Lung (tissue), 12 donors: ENCODE data around the gene PTPRG. TPM values are rescaled to one million over a fixed set of nuclear protein-coding genes. Genes with fewer than 3 reads are reported as not detected.
A peak's percentile ranks its signal among the peaks of the same experiment; 100 is the strongest.

Source experiments
- ATAC-seq: fragments of 200-7000 bp; cut with Tn5 transposase; one replicate; pipeline ENCODE4 v1.9.1; 2020; ENCODE audit warnings: moderate number of reproducible peaks; ENCODE audit not compliant: insufficient read depth, low FRiP score
- DNase-seq, 3 donors: peaks; one replicate each; pipeline ENCODE4 v3.0.0-alpha.2; 2013 to 2017
- H3K27ac ChIP-seq, 2 donors: one replicate each; pipeline ENCODE4 v1.5.1; 2013; ENCODE audit warnings: mild to moderate bottlenecking in 2 of 2, moderate library complexity in 2 of 2, control low read depth in 1 of 2, inconsistent platforms in 1 of 2, low read depth in 1 of 2, low read length in 1 of 2
- H3K27me3 ChIP-seq, 3 donors: one replicate each; pipeline ENCODE4 v1.5.1; 2013; ENCODE audit warnings: low read length in 2 of 3; ENCODE audit not compliant: control insufficient read depth in 3 of 3, insufficient read depth in 3 of 3
- H3K36me3 ChIP-seq, 4 donors: one replicate each; pipeline ENCODE4 v1.5.1; 2013; ENCODE audit warnings: low read length in 4 of 4, mild to moderate bottlenecking in 1 of 4, moderate library complexity in 1 of 4; ENCODE audit not compliant: control insufficient read depth in 4 of 4, insufficient read depth in 4 of 4
- H3K4me1 ChIP-seq, 5 donors: one replicate each; pipeline ENCODE4 v1.5.1; 2013; ENCODE audit warnings: low read length in 5 of 5, mild to moderate bottlenecking in 2 of 5, moderate library complexity in 1 of 5; ENCODE audit not compliant: control insufficient read depth in 5 of 5, insufficient read depth in 5 of 5
- H3K4me3 ChIP-seq: one replicate; pipeline ENCODE4 v1.5.1; 2013; ENCODE audit warnings: mild to moderate bottlenecking, control low read depth, moderate library complexity
- H3K9ac ChIP-seq, 2 donors: one replicate each; pipeline ENCODE4 v1.5.1; 2013; ENCODE audit warnings: low read length in 2 of 2, control low read depth in 1 of 2; ENCODE audit not compliant: insufficient read depth in 1 of 2
- H3K9me3 ChIP-seq, 4 donors: one replicate each; pipeline ENCODE4 v1.5.1; 2013; ENCODE audit warnings: low read length in 3 of 4, mild to moderate bottlenecking in 1 of 4, moderate library complexity in 1 of 4; ENCODE audit not compliant: control insufficient read depth in 4 of 4, insufficient read depth in 3 of 4
- CTCF ChIP-seq: IDR thresholded peaks from 2 replicates; pipeline ENCODE4 v1.5.1; 2012; ENCODE audit warnings: mild to moderate bottlenecking; ENCODE audit errors: control extremely low read depth, extremely low read depth
- WGBS, 2 donors: extraction: QIAGEN DNeasy Blood & Tissue Kit; methylation state at CpG; one replicate each; pipeline ENCODE4 v1.1.7; 2013; 5-methylcytosine and 5-hydroxymethylcytosine counted together
- polyA plus RNA-seq, 2 donors: library from polyadenylated mRNA; stranded (reverse); fragments of 200-250 nt; gene quantifications; one replicate each; pipeline ENCODE4 v1.2.1, GENCODE V29; 2013
- total RNA-seq, 2 donors: library from RNA; depleted of rRNA in 1 of 2; stranded (reverse); fragments of >200 nt in 1 of 2; gene quantifications; one replicate each; pipeline ENCODE4 v1.2.1, GENCODE V29; 2014 to 2021
- donor health status: control.
- donor health status: control.
- donor health status: Bipolar disorder and iron deficiency.
- donor health status: healthy.
- donor health status: DM: yes; HTN: yes; CAD: no.

The PTPRG gene
- total and polyA plus RNA-seq, 4 donors = 8.5 to 131 (median 75.9) TPM

GRCh38 chr3:62323241-62323640 lies 761.9 kb downstream of the PTPRG start:
- Histone ChIP-seq H3K27me3 (no peaks in the 10 kb centered on the region), H3K9ac (no peak overlapping the region), H3K36me3 (peaks cover 0 to 3% (median 0%) of the 10 kb centered on the region in 4 donors), H3K27ac (no peak overlapping the region), H3K4me3 (no peak overlapping the region), H3K4me1 (peaks cover 0 to 6% (median 0%) of the 10 kb centered on the region in 5 donors), H3K9me3 (no peaks in the 10 kb centered on the region)
- DNase-seq (no peak), ATAC-seq (no peak)
- 97 to 98% methylated on average over 1 of the region's 1 CpG for WGBS, 2 donors
- TF ChIP-seq CTCF = no peak

- 71 to 89% methylated on average over 8 of the region's 8 CpGs for WGBS, 2 donors
- Histone ChIP-seq H3K9me3 (no peaks in the 10 kb centered on the region), H3K4me1 (no peaks in the 10 kb centered on the region), H3K27me3 (no peaks in the 10 kb centered on the region), H3K9ac (no peak overlapping the region), H3K27ac (no peak overlapping the region), H3K36me3 (peaks cover 0 to 3% (median 0%) of the 10 kb centered on the region in 4 donors), H3K4me3 (no peak overlapping the region)
- ATAC-seq (peak; percentile 47), DNase-seq (peak in 1 of 3 donors; percentile 9)
- no peak for TF ChIP-seq CTCF
These were observed 764.5 kb downstream of the PTPRG start for GRCh38 chr3:62325896-62326295.

GRCh38 chr3:62329971-62330370 lies 768.6 kb downstream of the PTPRG start:
- no peak for TF ChIP-seq CTCF
- Histone ChIP-seq H3K4me3 (no peak overlapping the region), H3K9ac (no peak overlapping the region), H3K4me1 (no peaks in the 10 kb centered on the region), H3K9me3 (no peaks in the 10 kb centered on the region), H3K36me3 (no peaks in the 10 kb centered on the region), H3K27ac (no peak overlapping the region), H3K27me3 (no peaks in the 10 kb centered on the region)
- DNase-seq (no peak), ATAC-seq (no peak)
- 91 to 92% methylated on average over 5 of the region's 5 CpGs for WGBS, 2 donors

GRCh38 chr3:62332017-62332416 lies 770.6 kb downstream of the PTPRG start:
- Histone ChIP-seq H3K9me3 (no peaks in the 10 kb centered on the region), H3K4me1 (no peaks in the 10 kb centered on the region), H3K27ac (no peak overlapping the region), H3K36me3 (no peaks in the 10 kb centered on the region), H3K9ac (no peak overlapping the region), H3K4me3 (no peak overlapping the region), H3K27me3 (no peaks in the 10 kb centered on the region)
- ATAC-seq (no peak), DNase-seq (no peak)
- no peak for TF ChIP-seq CTCF
- 81 to 83% methylated on average over 1 of the region's 1 CpG for WGBS, 2 donors
